Measurements from ENCODE around the gene DPP9. TPM values are rescaled to one million over a fixed set of nuclear protein-coding genes. Genes with fewer than 3 reads are reported as not detected.

Gene DPP9
- total RNA-seq, 1 donor from 2014 or later: 48.0 TPM

- peaks cover 8% of the 10 kb centered on the region for H3K27me3 Mint-ChIP-seq (ENCODE audit: low read depth)
- H3K4me1 Mint-ChIP-seq: peaks cover 11% of the 10 kb centered on the region
- no peak overlapping the region for H3K4me3 Mint-ChIP-seq
- H3K36me3 Mint-ChIP-seq (ENCODE audit: low read depth): no peaks in the 10 kb centered on the region
- no peak overlapping the region for H3K27ac Mint-ChIP-seq (ENCODE audit: unreplicated experiment)
- no peaks in the 10 kb centered on the region for H3K9me3 Mint-ChIP-seq
- no peak for TF ChIP-seq CTCF (conservative IDR thresholded peaks at IDR 0.05)
- DNase-seq (ENCODE audit: low read depth, low spot score): no peak
Observed at GRCh38 chr19:4755459-4755858, 31.8 kb upstream of the DPP9 start.

- peaks cover 14% of the 10 kb centered on the region for H3K27me3 Mint-ChIP-seq (ENCODE audit: low read depth)
- DNase-seq (ENCODE audit: low read depth, low spot score): no peak
- no peaks in the 10 kb centered on the region for H3K9me3 Mint-ChIP-seq
- H3K4me1 Mint-ChIP-seq: peaks cover 9% of the 10 kb centered on the region
- H3K36me3 Mint-ChIP-seq (ENCODE audit: low read depth): no peaks in the 10 kb centered on the region
- TF ChIP-seq CTCF (conservative IDR thresholded peaks at IDR 0.05): no peak
- no peak overlapping the region for H3K4me3 Mint-ChIP-seq
- H3K27ac Mint-ChIP-seq (ENCODE audit: unreplicated experiment): no peak overlapping the region
Observed at GRCh38 chr19:4754248-4754647, 30.6 kb upstream of the DPP9 start.

- H3K36me3 Mint-ChIP-seq (ENCODE audit: low read depth): no peaks in the 10 kb centered on the region
- no peak for DNase-seq (ENCODE audit: low read depth, low spot score)
- TF ChIP-seq CTCF (conservative IDR thresholded peaks at IDR 0.05): no peak
- H3K4me3 Mint-ChIP-seq: no peak overlapping the region
- H3K27me3 Mint-ChIP-seq (ENCODE audit: low read depth): peaks cover 28% of the 10 kb centered on the region
- no peak overlapping the region for H3K27ac Mint-ChIP-seq (ENCODE audit: unreplicated experiment)
- no peaks in the 10 kb centered on the region for H3K9me3 Mint-ChIP-seq
- H3K4me1 Mint-ChIP-seq: peaks cover 6% of the 10 kb centered on the region
Observed at GRCh38 chr19:4749870-4750590, 26.4 kb upstream of the DPP9 start.

GRCh38 chr19:4748589-4748988 lies 24.9 kb upstream of the DPP9 start:
- Mint-ChIP-seq H3K27me3 (ENCODE audit: low read depth) (peaks cover 34% of the 10 kb centered on the region), H3K9me3 (no peaks in the 10 kb centered on the region), H3K4me1 (peaks cover 6% of the 10 kb centered on the region), H3K4me3 (no peak overlapping the region), H3K36me3 (ENCODE audit: low read depth) (no peaks in the 10 kb centered on the region), H3K27ac (ENCODE audit: unreplicated experiment) (no peak overlapping the region)
- no peak for DNase-seq (ENCODE audit: low read depth, low spot score)
- no peak for TF ChIP-seq CTCF (conservative IDR thresholded peaks at IDR 0.05)

- Mint-ChIP-seq H3K36me3 (ENCODE audit: low read depth) (no peaks in the 10 kb centered on the region), H3K4me1 (peaks cover 8% of the 10 kb centered on the region), H3K4me3 (no peak overlapping the region), H3K27ac (ENCODE audit: unreplicated experiment) (no peak overlapping the region), H3K9me3 (no peaks in the 10 kb centered on the region), H3K27me3 (ENCODE audit: low read depth) (peaks cover 36% of the 10 kb centered on the region)
- no peak for TF ChIP-seq CTCF (conservative IDR thresholded peaks at IDR 0.05)
- DNase-seq (ENCODE audit: low read depth, low spot score): no peak
Observed at GRCh38 chr19:4748185-4748584, 24.5 kb upstream of the DPP9 start.
